ENCODE measurements around the gene SLC44A5.

The SLC44A5 gene

DNA sequence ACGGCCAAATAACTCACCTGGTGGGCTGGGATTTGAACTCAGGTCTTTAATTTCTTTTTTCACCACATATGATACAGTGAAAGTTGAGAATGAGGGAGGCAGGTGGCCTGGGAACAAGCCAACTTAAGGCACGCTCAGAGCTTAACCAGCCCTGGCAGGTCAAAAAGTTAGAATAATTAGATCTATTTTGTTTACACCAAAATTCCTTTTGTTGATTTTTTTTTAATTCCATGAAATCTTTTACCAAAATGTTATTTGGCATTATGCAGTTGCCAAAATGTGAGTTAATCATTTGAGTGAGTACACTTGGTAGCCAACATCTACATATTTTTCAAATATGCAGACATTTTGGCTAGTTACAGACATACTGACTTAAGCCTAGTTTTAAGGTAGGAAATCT is 439.9 kb downstream of the SLC44A5 start:
- 100% methylated on average over 1 of the region's 2 CpGs for WGBS
- H3K9ac ChIP-seq (ENCODE audit: low read depth, low read length) = no peak overlapping the region
- H3K4me1 ChIP-seq (ENCODE audit: insufficient read depth, low read length) = no peaks in the 10 kb centered on the region
- H3K27ac ChIP-seq (ENCODE audit: low read depth, low read length) = no peak overlapping the region
- H3K36me3 ChIP-seq (ENCODE audit: insufficient read depth, low read length) = no peaks in the 10 kb centered on the region
- H3K27me3 ChIP-seq (ENCODE audit: insufficient read depth, low read length) = no peaks in the 10 kb centered on the region
- no peaks in the 10 kb centered on the region for H3K9me3 ChIP-seq (ENCODE audit: insufficient read depth, low read depth, low read length)
- no peak overlapping the region for H3K4me3 ChIP-seq (ENCODE audit: low read length)

DNA sequence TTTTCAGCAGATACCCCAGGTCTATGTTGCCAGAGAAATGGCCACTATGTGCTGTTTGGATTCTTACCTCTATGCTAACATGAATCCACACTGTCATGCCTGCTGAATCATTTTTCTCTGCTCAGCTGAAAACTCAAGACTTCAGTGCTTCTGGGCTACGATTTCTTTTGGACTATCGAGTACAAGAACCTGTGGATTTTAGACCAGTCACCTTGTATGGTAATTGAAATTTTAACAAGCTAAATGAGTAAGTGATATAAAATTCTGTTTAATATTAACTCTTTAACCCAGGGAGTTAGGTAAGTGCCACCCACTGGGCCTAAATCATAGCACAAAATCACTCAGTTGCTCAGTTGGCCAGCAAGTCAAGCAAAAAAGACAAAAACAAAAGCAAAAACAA is 440.9 kb downstream of the SLC44A5 start:
- Histone ChIP-seq H3K9ac (ENCODE audit: low read depth, low read length) (no peak overlapping the region), H3K36me3 (ENCODE audit: insufficient read depth, low read length) (no peaks in the 10 kb centered on the region), H3K27me3 (ENCODE audit: insufficient read depth, low read length) (no peaks in the 10 kb centered on the region), H3K4me1 (ENCODE audit: insufficient read depth, low read length) (no peaks in the 10 kb centered on the region), H3K4me3 (ENCODE audit: low read length) (no peak overlapping the region), H3K9me3 (ENCODE audit: insufficient read depth, low read depth, low read length) (no peaks in the 10 kb centered on the region), H3K27ac (ENCODE audit: low read depth, low read length) (no peak overlapping the region)
- 96% methylated on average over 2 of the region's 2 CpGs for WGBS

DNA sequence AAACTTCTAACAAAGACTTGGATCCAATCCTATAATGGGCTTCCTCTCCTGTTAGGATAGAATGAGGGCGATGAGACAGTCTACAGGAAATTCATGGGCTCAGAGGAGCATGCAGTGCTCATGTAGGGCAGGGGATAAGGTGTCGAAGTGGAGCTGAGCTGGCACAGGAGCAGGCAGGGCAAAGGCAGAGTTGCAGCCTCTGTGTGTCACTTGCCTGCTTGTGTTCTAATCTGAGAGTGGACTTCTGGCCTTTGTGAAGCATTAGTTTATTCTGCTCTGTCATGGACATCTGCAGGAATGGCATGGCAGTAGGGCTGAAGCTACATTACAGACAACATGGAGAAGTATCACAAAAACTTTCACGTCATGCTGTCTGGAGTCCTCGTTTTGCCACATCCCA is 444.1 kb downstream of the SLC44A5 start:
- H3K4me3 ChIP-seq (ENCODE audit: low read length) = no peak overlapping the region
- 96% methylated on average over 4 of the region's 4 CpGs for WGBS
- no peaks in the 10 kb centered on the region for H3K27me3 ChIP-seq (ENCODE audit: insufficient read depth, low read length)
- no peak overlapping the region for H3K9ac ChIP-seq (ENCODE audit: low read depth, low read length)
- peaks cover 11% of the 10 kb centered on the region for H3K4me1 ChIP-seq (ENCODE audit: insufficient read depth, low read length)
- no peaks in the 10 kb centered on the region for H3K9me3 ChIP-seq (ENCODE audit: insufficient read depth, low read depth, low read length)
- H3K36me3 ChIP-seq (ENCODE audit: insufficient read depth, low read length) = no peaks in the 10 kb centered on the region
- H3K27ac ChIP-seq (ENCODE audit: low read depth, low read length) = no peak overlapping the region

DNA sequence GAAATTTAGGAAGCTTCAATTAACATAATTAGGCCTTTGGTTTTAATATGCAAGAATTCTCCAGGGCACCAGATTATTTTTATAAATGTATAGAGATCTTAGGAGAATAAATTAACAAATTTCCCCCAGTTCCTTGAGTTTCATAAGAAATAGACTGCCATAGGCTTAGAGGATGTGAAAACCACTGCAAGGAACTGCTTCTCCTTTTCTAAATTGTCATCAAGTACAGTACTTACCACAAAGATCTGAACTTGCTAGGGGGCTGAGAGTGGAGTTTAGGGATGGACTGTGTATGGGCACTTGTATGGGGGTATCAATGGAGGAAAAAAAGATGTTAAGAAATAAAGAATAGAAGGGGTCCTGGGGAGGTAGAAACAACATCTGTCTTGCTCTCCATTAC is 445.6 kb downstream of the SLC44A5 start:
- Histone ChIP-seq H3K9ac (ENCODE audit: low read depth, low read length) (no peak overlapping the region), H3K9me3 (ENCODE audit: insufficient read depth, low read depth, low read length) (no peaks in the 10 kb centered on the region), H3K27me3 (ENCODE audit: insufficient read depth, low read length) (no peaks in the 10 kb centered on the region), H3K36me3 (ENCODE audit: insufficient read depth, low read length) (no peaks in the 10 kb centered on the region), H3K27ac (ENCODE audit: low read depth, low read length) (no peak overlapping the region), H3K4me3 (ENCODE audit: low read length) (no peak overlapping the region), H3K4me1 (ENCODE audit: insufficient read depth, low read length) (peaks cover 16% of the 10 kb centered on the region)

DNA sequence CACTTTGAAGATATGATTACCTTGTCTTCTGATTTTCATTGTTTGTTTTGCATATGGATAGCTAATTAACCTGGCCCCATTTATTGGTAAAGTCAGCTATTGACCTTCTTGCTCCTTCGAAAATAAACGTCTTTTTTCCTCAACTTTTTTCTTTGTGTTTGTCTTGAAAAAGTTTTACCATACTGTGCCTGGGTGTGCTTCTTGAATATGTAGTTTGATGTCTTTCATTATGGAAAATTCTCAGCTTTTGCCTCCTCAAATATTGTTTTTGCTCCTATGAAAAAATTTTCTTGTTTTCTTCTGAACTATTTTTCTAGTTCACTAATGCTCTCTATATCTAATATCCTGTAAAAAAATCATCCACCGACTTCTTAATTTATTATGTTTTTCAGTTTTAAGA is 451.8 kb downstream of the SLC44A5 start:
- no peak overlapping the region for H3K4me3 ChIP-seq (ENCODE audit: low read length)
- H3K9ac ChIP-seq (ENCODE audit: low read depth, low read length) = no peak overlapping the region
- H3K9me3 ChIP-seq (ENCODE audit: insufficient read depth, low read depth, low read length) = no peaks in the 10 kb centered on the region
- H3K27ac ChIP-seq (ENCODE audit: low read depth, low read length) = no peak overlapping the region
- WGBS = 91% methylated on average over 2 of the region's 3 CpGs
- H3K27me3 ChIP-seq (ENCODE audit: insufficient read depth, low read length) = no peaks in the 10 kb centered on the region
- H3K36me3 ChIP-seq (ENCODE audit: insufficient read depth, low read length) = no peaks in the 10 kb centered on the region
- peaks cover 16% of the 10 kb centered on the region for H3K4me1 ChIP-seq (ENCODE audit: insufficient read depth, low read length)
